Measurements from ENCODE around the gene HOXD10.

Gene HOXD10

GRCh38 chr2:176074919-176075425 lies 41.6 kb upstream of the HOXD10 start:
- no peak overlapping the region for H3K4me3 ChIP-seq (ENCODE audit: low read depth, low read length)
- no peak for TF ChIP-seq CTCF (IDR thresholded peaks at IDR 0.05; ENCODE audit: low read depth, low read length)

GRCh38 chr2:176075481-176075880 lies 41.1 kb upstream of the HOXD10 start:
- no peak for TF ChIP-seq CTCF (IDR thresholded peaks at IDR 0.05; ENCODE audit: low read depth, low read length)

GRCh38 chr2:176076063-176076462 lies 40.5 kb upstream of the HOXD10 start:
- no peak overlapping the region for H3K4me3 ChIP-seq (ENCODE audit: low read depth, low read length)
- TF ChIP-seq CTCF (IDR thresholded peaks at IDR 0.05; ENCODE audit: low read depth, low read length) = no peak

More at GRCh38 chr2:176075481-176075880, 41.1 kb upstream of the HOXD10 start:
- H3K4me3 ChIP-seq (ENCODE audit: low read depth, low read length) = no peak overlapping the region

- TF ChIP-seq CTCF (IDR thresholded peaks at IDR 0.05; ENCODE audit: low read depth, low read length) = no peak
- H3K4me3 ChIP-seq (ENCODE audit: low read depth, low read length) = no peak overlapping the region
Measured at GRCh38 chr2:176076796-176077195, 39.8 kb upstream of the HOXD10 start.

- no peak for TF ChIP-seq CTCF (IDR thresholded peaks at IDR 0.05; ENCODE audit: low read depth, low read length)
- no peak overlapping the region for H3K4me3 ChIP-seq (ENCODE audit: low read depth, low read length)
Measured at GRCh38 chr2:176078541-176079284, 37.9 kb upstream of the HOXD10 start.

- no peak for TF ChIP-seq CTCF (IDR thresholded peaks at IDR 0.05; ENCODE audit: low read depth, low read length)
- no peak overlapping the region for H3K4me3 ChIP-seq (ENCODE audit: low read depth, low read length)
Measured at GRCh38 chr2:176079285-176079830, 37.2 kb upstream of the HOXD10 start.

GRCh38 chr2:176079831-176080539 lies 36.6 kb upstream of the HOXD10 start:
- TF ChIP-seq CTCF (IDR thresholded peaks at IDR 0.05; ENCODE audit: low read depth, low read length) = peak; percentile 80
- H3K4me3 ChIP-seq (ENCODE audit: low read depth, low read length) = no peak overlapping the region

Measured in WI38 (cell line).